ENCODE data around the gene KLK5.

Gene KLK5

DNA sequence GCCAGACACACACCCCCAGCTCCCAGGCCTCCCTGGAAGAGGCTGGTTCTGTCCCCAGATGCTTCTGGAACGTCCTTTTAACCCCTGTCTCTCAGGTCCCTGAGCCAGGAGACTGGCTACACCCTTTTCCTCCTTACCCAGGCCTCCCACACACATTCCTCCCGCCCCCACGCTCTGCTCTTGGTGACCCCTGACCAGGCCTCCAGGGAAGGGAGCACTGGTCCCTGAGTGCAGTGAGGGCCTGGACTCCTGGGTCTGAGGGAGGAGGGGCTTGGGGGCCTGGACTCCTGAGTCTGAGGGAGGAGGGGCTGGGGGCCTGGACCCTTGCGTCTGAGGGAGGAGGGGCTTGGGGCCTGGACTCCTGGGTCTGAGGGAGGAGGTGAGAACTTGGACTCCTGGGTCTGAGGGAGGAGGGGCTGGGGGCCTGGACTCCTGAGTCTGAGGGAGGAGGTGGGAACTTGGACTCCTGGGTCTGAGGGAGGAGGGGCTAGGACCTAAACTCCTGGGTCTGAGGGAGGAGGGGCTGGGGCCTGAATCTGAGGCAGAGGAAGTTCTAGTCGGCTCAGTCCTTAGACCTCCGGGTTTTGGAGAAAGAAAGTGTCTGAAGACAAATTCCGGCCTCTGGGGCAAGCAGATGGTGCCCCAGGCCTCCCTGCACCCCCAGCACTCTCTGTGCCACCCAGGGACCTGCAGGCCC, 16.0 kb upstream of the KLK5 start:
- no peak for DNase-seq

DNA sequence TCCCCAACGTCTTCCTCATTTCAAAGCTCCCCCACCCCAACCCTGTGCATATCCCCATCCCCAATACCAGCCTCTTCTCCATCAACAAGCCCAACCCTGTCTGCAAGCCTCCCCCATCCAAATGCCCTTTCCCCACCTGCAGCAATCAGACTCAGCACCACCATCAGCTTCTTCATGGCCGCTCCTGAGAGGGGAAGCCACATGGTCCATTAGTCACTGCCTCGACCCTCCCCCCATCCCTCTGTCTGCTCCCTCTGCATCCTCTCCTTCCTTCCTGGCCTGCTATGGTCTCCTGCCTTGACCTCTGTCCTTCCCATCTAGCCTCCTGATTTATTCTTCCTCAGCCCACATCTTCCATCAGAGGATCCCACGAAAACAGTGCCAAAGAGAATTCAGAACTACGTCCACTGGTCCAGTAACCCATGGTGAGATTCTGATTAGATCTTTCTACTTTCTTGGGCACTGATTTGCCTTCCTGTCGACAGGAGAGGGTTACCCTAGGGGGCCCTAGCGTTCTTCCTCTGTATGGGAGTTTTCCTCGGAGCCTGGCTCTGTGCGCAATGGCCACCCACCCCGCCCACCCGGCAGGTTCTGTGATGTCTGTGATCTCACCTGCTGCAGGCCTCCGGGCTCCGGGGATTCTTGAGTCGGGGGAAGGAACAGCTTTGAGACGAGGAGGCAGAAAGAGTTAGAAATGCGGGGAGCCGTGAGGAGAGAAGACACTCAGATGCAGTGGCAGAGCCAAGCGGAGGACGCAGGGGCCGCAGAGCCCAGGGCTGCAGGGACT, 15.3 kb upstream of the KLK5 start:
- DNase-seq, result no peak

DNA sequence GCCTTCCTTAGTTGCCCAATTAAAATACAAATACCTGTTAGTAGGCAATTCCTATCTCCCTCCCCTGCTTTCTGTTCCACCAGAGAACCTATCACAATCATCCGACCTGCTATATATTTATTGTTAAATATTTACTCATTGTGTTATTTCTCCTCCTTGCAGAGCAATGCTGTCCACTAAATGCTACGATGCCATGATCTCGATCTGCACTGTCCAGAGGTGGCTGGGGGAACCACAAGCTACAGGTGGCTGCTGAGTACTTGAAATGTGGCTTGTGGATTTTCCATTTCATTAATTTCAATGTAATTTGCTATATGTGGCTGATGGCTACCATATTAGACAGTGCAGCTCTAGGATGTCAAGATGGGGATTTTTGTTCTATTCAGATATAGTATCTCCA, 11.4 kb upstream of the KLK5 start:
- DNase-seq, result no peak

DNA sequence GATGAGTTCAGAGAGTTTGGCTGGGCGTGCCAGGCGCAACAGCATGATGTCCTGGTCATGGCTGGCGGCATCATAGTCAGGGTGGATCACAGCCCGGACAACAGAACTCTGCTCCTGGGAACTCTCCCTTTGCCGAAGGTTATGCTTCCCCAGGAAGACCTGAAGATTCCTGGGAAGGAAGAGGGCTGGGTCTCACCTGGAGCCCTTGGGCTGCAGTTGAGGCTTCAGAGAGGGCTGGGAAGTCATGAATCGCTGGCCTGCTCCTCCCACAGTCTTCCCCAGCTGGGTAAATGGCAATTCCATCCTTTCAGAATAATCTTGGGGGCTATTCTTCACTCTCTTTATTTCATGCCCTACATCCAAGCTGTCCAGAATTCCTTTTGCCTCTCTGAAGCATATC, 10.5 kb upstream of the KLK5 start:
- no peak for DNase-seq

DNA sequence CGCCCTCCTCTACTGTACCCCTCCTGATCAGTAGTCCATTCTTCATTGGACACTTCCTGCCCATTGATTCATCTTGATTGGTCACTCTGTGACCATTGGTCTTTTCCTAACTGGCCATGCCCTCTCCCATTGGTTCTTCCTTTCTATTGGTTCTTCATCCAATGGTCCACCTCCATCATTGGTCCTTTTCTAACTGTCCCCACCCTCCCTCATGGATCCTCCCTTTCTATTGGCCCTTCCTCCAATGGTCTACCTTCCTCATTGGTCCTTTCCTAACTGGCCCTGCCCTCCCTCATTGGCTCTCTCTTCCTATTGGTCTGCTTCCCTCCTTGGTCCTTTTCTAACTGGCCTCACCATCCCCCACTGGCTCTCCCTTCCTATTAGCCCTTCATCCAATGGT, 9.4 kb upstream of the KLK5 start:
- no peak for DNase-seq

DNA sequence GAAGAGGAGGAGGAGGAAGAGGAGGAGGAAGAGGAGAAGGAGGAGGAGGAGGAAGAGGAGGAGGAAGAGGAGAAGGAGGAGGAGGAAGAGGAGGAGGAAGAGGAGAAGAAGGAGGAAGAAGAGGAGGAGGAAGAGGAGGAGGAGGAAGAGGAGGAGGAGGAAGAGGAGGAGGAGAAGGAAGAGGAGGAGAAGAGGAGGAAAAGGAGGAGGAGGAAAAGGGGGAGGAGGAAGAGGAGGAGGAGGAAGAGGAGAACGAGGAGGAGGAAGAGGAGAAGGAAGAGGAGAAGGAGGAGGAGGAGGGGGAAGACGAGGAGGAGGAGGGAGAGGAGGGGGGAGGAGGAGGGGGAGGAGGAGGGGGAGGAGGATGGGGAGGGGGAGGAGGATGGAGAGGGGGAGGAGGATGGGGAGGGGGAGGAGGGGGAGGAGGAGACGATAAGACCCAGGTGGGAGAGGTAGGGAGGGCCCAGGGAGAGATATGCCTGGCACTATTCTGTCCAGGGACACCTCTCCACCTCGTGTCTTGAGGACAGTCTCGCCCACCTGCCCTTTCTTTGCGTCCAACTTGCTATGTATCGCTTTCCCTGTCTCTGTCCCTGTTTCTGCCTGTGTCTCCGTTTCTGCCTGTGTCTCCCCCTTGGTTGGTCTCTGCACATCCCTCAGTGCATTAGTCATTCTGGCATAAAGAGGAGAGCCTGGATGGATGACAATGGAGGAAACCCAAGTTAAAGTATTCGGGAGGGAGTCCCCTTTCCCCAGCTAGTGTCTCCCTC, 7.1 kb upstream of the KLK5 start:
- no peak for DNase-seq

DNA sequence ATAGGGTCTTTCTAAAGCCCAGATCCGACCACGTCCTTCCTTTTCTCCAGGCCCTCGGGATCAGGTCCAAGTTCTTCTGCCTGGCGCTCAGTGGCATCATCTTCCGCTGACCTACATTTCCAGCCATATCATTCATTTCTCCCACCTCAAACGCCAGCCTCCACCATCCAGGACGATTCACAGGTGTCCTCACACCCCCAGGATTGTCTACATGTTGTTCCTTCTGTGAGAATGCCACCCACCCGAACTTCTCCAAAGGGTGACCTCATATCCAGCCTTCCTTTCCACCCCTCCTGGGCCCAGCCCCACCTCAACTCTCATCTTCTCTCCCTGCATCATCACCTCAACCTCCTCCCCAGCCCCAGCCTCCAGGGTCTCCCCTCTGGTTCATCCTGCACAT, 4.7 kb upstream of the KLK5 start:
- DNase-seq, result no peak

DNA sequence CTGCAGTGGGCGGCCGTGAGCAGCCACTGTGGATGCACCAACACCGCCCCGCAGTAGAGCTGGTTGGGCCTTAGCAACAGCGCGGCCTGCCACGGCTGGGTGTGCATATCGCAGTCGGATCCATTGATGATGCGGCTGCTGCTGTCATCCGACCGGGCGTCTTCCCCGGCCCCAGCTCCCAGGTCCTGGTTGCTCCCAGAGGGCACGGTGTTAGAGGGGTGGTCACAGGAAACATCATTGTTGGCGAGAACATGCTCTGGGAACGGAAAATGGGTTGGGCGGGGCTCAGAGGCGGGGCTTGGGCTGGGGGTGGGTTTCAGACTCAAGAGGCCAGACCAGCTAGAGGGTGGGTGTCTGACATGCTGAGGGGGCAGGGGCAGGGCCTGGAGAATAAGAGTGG, 3.0 kb downstream of the KLK5 start:
- no peak for DNase-seq

DNA sequence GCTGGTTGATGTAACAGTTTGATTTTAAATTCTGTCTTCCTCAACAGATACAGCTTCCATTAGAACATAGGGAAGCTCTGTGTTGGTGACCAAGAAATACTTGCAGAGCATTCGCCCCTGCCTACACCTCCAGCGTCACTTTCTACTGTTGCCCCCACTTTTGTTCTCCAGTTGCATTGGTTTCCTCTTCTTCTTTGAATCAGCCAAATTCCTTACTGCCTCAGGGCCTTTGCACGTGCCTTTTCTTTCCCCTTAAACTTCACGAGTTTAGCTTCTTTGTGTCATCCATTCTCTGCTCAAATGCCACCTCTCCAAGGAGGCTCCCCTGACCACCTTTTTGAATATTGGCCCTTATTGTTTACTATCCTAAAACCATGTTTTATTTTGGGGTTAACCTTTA, 5.7 kb downstream of the KLK5 start:
- DNase-seq, result no peak

DNA sequence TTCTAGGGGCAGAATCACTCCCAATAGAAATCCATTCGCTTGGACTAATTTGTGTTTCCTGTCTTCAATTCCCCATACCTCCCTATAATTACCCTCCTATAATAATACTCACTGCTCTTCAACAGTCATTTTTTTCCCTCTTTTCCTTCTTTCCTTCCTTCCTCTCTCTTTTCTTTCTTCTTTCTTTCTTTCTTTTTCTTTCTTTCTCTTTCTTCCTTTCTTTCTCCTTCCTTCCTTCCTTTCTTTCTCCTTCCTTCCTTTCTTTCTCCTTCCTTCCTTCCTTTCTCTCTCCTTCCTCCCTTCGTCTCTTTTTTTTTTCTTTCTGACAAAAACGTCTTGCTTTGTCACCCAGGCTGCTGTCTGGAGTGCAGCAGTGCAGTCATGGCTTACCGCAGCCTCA, 8.0 kb downstream of the KLK5 start:
- DNase-seq, result no peak

DNA sequence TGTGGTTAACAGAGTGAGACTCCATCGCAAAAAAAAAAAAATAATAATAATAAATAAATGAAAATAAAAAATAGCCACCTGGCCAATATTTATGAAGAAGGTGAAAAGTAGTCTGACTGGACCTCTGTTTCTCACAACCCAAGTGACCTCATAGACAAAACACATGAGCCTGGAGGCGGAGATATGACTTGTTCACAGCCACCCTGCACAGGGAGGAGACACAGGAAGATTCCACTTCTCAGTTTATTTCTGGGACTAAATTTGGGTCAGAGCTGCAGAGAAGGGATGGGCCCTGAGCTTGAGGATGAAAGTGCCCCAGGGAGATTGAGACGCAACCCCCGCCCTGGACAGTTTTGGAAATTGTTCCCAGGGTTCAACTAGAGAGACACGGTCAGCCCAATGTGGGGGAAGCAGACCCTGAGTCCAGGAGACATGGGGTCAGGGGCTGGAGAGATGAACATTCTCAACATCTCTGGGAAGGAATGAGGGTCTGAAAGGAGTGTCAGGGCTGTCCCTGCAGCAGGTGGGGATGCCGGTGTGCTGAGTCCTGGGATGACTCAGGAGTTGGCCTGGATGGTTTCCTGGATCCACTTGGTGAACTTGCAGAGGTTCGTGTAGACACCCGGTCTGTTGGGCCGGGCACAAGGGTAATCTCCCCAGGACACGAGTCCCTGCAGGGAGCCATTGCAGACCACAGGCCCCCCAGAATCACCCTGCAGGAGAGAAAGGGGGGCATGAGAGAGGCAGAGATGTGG, 9.6 kb downstream of the KLK5 start:
- DNase-seq, result no peak

DNA sequence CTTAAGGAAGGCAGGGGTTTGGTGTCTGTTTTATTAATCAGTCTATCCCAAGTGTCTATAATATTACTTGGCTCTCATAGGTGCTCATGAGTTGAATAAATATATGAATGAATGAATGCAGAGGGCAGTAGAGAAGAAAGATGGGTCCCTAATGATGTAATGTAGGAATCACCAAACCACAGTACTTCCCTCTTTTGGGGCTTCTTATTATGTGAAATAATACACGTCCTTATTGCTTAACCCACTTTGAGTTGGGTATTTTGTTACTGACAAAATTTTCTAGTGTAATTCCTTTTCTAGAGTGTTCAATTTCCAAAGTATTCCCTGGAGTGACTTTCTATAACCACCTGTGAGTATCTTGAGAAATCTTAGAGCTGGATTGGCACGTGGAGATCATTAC, 13.2 kb downstream of the KLK5 start:
- no peak for DNase-seq

DNA sequence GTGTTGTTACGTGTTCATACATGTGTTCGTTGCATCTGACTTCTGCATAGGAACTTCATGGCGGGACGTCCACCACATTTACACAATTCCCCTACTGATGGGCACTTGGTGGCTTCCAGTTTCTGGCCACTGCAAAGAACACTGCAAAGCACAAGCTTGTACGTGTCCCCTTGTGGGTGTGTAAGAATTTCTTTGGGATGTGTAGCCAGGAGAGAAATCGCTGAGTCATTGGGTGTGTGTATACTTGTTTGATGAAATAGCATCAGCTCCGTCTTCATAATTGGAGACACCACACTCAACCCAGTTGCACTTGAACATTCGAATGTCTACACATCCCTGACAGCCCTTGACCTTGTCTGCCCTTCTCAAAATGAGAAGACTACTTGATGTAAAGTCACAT, 19.2 kb downstream of the KLK5 start:
- DNase-seq, result no peak

DNA sequence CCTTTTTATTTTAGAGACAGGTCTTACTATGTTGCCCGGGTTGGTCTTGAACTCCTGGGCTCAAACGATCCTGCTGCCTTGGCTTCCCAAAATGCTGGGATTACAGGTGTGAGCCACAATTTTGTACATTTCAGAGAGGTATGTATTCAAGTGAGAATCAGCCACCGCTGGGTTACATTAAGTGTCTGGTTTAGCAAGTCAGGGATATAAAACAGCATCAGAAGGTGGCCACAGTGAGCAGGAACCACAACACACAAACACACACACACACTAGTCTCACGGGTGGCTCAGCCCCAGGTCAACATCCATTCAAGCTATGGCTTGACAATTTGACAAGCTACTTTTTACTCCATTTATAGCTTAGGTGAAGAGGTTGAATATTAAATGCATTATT, 20.2 kb downstream of the KLK5 start:
- no peak for DNase-seq

DNA sequence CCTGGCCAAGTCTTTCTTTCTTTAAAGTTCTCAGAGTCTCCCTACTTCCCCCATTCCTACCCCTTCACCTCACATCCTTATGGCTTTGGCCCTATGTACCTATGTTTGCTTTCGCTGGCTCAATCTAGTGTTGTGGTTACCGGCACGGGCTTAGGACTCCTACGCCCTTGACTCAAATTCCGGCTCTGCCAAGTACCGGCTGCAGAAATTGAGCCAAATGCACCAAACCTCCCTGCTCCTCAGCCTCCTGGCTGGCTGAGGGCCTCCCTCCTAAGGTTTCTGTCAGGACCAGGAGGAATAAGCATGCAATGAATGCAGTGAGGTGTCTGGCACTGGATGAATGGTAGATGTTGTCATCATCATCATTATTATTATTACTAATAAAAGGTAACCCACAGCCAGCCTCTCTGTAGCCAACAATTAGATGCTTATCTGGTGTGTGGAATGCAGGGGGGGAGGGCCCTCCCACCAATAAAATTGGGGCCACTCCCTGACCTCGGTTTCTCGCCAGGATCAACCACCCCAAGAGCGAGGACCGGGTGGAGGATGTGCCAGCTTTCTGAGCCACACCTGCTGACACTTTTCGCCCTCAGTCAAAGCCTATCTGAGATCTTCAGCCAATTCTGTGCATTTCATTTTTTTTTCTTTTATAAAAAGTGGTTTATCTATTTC, 20.7 kb downstream of the KLK5 start:
- no peak for DNase-seq

DNA sequence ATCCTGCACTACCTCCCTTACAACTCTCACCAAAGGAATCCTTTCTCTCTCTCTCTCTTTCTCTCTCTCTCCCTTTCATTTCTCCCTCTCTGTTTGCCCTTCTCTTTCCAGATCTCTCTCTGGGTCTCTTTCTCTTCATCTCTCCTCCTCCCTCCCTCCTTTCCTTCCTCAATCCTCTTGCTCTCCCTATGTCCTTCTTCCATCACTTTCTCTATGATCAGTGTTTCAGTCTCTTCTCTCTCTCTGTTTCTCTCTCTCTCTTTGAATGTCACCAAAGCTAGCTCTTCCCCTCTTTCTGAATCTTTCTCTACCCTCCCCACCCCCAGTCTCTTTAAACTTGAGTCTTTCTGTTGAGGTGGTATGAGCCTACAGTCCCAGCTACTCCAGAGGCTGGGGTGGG, 21.8 kb downstream of the KLK5 start:
- no peak for DNase-seq

DNA sequence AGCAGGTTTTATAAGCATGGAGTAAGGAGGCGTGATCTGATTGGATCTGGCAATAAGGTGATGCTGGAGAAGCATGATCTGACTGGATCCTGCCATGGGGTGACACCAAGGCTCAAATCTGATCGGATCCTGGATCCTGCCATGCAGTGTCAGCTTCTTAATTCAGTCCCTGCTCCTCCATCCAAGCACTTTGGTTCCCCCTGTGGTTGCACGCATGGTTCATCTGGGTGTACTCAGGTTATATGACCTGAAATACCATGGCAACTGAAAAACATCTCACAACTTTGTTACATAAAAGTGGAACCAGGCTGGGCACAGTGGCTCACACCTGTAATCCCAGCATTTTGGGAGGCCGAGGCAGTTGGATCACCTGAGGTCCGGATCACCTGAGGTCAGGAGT, 24.0 kb downstream of the KLK5 start:
- no peak for DNase-seq

DNA sequence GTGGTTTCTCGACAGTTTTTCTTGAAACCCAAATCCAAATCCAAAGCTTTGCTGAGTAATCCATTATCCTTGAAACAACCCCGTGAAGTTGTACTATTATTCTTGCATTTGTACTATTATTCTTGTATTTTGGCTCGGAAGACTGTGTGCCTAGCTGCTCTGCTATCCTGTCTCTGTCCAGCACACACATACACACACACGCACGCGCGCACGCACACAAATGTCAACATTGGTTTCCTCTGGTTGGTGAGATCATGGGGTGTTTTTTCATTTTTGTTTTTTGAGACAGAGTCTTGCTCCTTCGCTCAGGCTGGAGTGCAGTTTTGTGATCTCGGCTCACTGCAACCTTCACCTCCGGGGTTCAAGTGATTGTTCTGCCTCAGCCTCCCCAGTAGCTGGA, 26.7 kb downstream of the KLK5 start:
- no peak for DNase-seq

DNA sequence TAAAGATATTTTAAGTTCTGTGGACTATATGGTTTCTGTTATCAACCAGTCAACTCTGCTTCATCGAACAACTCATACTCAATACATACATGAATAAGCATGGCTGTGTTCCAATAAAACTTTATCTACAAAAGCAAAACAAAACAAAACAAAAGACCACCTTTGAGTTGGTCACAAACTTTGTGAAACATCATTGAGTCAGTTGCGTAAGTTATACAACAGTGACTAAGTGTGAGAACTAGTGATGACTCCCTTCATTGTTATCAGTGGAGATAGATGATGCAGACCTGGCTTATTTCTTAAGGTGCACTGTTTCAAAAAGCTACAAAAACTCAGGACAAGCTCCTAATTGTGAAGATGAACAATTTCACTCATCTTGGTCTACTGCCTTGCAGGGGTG, 27.1 kb downstream of the KLK5 start:
- DNase-seq, result no peak

DNA sequence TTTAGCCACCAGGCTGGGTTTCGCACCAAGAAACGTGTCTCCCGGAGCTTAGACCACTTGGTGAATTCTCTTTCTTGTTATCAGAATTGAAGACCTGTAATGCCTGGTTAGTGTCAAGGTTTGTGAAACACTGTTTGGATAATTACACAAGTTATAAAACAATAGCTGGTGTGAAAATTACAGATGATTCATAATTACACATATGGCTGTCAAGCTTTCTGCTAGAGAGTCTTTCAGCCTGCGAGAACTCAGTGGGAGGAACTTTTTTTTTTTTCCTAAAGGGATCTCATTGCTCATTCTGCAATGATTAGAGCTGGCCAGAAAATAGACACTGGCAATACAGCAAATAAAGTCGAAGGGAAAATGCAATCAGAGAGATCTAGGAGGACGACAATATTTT, 28.3 kb downstream of the KLK5 start:
- no peak for DNase-seq

DNA sequence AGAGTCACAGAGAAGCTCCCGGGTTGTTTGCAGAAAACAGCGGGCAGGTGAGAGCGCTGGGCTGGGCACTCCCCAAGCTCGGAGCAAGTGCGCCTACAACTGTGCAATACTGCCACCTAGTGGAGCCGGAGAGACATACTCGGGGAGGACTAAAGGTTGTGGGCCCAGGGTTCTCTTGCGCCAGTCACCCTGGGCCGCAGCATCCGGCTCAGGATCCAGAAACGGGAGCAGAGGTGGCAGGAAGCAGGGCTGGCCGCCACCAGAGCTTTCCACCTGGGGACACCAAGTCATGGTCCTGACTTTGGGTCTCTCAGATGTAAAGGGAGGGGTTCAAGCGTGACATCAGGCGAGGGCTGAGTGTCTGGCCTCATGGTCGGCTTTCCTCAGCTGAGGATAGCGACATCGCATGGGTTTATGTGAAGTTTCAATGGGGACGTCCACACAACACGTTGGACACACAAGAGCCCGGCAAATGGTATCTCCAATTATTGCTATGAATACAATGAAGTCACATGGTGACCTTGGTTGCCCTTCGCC, 30.5 kb downstream of the KLK5 start:
- peak; percentile 35 to 78 (median 60) for DNase-seq

Measured in stimulated activated naive CD4-positive, alpha-beta T cell (primary cell).